Hepatic stellate cell (primary cell): Measurements from ENCODE around the gene MARCHF10.
"Not testable (repeated sequence)": the region's sequence is repeated elsewhere in the genome, so short reads cannot be mapped to it uniquely, and the experiment has no call there.

Experiments
- DNase-seq: peaks from one replicate; pipeline ENCODE4 v3.0.0; 2011; ENCODE audit warnings: low spot score

Gene MARCHF10

DNA sequence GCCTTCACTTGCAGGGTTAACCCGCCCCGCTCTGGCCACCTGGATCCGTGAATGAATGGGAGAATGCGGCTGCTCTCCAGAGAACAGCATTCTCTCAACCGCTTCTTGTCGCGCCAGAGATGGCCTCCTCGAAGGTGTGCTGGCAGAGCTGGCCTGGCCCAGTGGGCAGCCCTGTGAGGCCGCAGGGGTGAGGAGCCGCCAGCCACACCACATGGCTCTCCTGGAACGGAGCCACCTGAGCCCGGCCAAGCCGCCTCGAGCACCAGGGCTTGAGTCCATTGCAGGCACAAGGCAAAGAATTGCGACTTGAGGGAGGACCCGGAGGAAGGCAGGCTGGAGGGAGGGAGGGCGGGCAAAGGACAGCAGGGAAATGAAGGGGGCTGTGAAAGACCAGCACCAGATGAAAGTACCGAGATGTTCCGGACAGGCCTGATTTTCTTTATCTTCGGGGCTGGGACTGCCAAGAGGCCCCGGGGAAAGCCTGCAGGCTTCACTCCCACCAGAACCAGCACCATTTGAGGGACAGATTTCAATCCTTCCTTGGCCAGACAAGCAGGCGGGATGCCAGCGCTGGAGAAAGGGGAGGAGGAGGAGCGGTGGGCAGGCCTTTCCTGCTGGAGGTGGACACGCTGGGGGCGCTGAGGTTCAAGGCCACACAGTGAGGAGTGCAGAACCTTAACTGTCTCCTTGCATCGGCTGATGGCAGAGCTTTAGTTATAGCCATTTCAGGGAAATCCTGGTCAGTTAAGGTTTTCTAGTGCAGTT, 111.2 kb downstream of the MARCHF10 start:
- DNase-seq: no peak

DNA sequence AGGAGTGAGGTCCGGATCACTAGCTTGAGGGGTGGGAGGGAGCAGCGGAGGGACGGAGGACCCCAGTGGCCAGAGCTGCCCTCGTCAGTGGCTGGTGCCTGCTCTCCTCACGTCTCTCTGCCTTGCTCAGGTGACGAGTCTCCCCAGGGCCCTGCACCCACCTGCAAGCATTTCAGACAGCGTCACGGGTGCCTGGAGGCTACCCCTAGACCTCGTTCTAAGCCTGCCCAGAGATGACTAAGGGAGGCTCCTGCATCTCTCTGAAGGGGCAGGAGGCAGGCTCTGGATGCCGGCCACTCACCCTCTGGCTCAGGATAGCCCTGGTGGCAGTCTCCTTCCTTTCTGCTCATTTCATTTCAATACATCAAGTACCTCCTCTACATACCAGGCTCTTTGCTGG, 111.9 kb downstream of the MARCHF10 start:
- no peak for DNase-seq

DNA sequence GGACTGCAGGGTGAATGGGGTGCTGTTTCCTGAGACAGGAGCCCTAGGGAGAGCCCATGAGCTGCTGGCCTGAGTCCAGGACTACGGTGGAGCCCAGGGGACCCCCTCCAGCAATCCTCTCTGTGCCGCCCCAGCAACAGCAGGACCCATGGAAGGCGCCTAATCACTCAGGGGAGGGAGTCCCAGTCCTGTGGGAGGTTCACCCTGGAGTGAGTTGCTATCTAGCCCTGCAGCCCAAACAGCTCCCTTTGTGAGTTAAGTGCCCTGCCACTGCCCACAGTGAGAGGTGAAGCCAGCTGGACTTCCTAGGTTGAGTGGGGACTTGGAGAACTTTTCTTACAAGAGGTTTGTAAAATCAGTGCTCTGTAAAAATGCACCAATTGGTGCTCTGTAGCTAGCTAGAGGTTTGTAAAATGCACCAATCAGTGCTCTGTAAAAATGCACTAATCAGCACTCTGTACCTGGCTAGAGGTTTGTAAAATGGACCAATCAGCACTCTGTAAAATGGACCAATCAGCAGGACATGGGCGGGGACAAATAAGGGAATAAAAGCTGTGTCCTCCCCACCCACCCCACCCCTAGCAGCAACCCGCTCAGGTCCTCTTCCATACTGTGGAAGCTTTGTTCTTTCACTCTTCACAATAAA, 112.9 kb downstream of the MARCHF10 start:
- DNase-seq: not testable (repeated sequence)

DNA sequence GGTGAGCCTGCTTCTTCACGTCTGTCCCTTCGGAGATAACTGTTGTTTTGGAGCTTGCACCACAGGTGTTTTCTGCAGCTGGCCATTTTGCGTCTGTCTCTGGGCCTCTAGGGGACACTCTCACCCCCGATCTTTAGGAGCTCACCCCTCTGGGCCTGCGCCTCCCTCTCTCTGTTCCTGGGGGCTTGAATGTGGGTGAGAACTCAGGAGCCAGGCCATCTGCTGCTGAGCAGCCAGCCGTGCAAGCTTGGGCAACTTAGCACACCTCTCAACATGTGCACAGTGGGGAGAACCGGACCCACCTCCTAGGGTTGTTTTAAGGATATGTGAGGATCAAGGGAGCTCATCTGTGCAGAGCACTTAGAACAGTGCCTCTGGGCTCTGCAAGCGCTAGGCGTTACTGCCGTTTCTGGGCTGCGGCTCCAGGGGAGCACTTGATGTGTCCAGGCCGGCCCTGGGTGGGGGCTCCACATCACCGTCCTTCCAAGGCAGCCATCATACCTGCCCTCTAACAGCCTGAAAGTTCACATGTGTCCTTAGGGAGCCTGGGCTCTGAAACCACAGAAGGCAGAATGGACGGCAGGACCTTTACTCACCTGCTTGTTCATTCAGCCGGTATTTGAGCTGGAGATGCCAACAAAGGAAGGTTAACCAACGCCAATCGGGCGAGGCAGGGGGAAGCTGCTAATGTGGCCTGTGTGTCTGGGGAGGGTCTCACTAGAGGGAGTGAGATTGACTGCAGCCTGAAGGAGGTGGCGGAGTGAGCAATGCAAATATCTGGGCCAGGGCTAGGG, 114.3 kb downstream of the MARCHF10 start:
- no peak for DNase-seq

DNA sequence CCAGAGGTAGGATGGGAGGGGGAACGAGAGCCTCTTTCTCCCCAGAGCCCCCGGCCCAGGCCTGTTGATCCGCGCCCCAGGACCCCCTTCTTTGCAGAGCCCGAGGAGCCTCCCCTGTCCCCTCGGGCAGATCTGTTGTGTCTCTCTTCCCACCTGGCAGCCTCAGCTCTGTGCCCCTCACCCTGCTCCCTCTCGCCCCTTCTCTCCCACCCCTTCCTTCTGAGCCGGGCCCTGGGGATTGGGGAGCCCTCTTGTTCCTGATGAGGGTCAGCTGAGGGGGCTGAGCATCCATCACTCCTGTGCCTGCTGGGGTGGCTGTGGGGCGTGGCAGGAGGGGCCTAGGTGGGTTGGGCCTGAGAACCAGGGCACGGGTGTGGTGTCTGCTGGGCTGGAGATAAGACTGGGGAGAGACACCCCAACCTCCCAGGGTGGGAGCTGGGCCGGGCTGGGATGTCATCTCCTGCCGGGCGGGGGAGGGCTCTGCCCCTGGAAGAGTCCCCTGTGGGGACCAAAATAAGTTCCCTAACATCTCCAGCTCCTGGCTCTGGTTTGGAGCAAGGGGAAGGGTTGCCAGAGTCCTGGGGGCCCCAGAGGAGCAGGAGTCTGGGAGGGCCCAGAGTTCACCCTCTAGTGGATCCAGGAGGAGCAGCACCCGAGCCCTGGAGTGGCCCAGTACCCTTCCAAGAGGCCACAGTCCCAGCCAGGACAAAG, 115.2 kb downstream of the MARCHF10 start:
- DNase-seq: peak; percentile 61

DNA sequence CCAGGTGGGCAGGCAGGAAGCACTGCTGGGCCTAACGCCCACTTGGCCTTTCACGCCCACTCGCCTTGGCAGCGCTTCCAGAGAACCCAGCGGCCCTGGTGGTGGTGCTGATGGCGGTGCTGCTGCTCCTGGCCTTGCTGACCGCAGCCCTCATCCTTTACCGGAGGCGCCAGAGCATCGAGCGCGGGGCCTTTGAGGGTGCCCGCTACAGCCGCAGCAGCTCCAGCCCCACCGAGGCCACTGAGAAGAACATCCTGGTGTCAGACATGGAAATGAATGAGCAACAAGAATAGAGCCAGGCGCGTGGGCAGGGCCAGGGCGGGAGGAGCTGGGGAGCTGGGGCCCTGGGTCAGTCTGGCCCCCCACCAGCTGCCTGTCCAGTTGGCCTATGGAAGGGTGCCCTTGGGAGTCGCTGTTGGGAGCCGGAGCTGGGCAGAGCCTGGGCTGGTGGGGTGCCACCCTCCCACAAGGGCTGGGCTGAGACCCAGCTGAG, 115.9 kb downstream of the MARCHF10 start:
- DNase-seq: no peak

DNA sequence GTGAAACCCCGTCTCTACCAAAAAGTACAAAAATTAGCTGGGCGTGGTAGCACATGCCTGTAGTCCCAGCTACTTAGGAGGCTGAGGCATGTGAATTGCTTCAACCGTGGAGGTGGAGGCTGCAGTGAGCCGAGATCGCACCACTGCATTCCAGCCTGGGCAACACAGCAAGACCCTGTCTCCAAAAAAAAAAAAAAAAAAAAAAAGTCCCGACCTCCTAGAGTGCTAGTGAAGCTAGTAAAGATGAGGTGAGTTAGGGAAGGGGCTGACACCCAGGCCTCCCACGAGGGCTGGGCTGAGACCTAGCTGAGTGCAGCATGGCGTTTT, 116.6 kb downstream of the MARCHF10 start:
- DNase-seq: not testable (repeated sequence)

DNA sequence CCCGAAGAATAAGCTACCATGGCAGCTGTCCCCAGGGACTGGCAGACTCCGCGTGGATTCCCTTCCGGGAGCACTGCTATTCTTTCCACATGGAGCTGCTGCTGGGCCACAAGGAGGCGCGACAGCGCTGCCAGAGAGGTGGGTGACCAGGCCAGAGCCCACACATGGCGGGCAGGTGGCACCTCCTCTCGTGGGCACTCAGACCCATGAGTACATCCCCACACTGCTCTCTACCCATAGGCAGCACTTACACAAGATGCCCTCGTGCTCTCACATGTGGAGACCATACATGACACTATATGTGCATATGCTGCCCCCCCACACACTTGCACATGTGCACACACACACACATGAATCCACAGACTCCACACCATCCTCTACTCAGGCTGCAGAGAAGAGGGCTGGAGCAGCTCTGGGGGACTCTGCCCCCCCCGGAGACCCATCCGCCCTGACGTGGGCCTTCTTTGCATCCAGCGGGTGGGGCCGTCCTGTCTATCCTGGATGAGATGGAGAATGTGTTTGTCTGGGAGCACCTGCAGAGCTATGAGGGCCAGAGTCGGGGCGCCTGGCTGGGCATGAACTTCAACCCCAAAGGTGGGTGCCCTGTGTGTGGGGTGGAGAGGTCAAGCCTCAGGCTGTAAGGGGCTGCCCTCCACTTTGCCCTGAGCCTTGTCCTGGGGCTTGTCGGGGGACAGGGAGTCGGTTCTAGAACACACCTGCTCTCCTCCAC, 117.8 kb downstream of the MARCHF10 start:
- DNase-seq: no peak

DNA sequence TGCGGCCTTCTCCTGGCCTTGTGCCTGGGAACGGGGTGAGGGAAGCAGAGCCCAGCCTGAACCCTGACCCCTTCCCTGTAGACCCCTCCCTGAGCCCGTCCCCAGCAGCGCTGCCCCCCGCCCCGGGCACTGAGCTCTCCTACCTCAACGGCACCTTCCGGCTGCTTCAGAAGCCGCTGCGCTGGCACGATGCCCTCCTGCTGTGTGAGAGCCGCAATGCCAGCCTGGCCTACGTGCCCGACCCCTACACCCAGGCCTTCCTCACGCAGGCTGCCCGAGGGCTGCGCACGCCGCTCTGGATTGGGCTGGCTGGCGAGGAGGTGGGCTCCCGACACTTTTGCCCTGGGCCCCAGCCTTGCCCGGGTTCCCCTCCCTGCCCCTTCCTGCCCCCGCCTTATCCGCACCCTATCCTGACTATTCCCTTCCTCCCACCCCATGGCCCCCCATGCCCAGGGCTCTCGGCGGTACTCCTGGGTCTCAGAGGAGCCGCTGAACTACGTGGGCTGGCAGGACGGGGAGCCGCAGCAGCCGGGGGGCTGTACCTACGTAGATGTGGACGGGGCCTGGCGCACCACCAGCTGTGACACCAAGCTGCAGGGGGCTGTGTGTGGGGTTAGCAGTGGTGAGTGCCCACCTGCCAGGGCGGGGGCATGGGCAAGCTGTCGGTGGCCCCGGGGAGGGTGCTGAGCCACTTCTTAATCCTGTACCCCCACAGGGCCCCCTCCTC, 118.5 kb downstream of the MARCHF10 start:
- no peak for DNase-seq

DNA sequence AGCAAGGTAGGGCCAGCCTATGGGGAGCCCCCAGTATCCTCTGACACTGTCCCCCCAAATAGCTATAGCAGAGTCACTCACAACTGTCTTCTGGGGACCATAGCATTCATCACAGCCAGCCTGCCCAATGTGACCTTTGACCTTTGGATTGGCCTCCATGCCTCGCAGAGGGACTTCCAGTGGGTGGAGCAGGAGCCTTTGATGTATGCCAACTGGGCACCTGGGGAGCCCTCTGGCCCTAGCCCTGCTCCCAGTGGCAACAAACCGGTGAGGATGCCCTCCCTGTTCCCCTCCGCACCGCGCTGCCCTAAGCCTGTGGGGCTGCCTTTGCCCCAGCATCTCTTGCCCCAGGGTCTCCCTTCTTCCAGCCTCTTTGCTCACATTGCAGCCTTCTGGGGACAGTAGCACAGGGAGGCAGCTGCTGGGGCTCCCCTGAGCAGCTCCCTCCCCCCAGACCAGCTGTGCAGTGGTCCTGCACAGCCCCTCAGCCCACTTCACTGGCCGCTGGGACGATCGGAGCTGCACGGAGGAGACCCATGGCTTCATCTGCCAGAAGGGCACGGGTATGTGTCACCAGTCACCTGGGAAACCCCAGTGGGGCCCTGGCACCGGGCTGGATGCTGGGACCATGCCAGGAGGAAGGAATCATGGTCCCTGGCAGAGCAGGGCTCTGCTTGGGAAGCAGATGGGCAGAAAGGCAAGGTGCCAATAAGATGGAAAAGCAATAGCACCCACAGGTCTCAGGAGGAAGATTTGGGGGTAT, 119.5 kb downstream of the MARCHF10 start:
- no peak for DNase-seq

DNA sequence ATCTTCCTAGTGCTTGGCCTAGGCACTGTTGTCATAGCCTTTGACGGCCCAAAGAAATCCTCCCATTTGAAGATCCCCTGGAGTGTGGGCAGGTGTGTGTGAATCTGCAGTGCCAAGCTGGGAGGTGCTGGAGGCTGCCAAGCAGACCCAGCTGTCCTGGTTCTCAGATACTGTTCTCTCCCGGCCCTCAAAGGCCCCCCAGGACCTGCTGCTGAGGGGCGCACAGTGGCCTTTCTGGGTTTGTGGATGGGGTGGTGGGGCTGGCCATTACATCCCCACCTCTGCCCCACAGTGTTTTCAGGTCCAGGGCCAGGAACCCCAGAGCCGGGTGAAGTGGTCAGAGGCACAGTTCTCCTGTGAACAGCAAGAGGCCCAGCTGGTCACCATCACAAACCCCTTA, 120.1 kb downstream of the MARCHF10 start:
- no peak for DNase-seq

DNA sequence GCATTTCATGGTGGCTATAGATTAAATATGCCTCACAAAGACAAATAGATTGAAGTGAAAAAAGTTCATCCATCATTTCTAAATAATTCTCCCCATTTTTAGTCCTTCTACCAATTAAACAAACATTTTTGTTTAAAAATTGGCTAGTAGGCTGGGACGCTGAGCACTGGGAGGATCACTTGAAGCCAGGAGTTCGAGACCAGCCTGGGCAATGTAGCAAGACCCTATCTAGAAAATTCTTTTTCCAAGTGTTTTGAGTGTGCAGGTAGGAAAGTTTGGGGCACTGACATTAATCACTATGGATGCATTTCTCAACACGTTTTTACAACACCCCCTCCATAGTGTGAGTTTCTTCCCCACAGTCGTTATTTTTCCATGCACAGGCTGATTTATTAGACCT, 123.9 kb downstream of the MARCHF10 start:
- DNase-seq: no peak

DNA sequence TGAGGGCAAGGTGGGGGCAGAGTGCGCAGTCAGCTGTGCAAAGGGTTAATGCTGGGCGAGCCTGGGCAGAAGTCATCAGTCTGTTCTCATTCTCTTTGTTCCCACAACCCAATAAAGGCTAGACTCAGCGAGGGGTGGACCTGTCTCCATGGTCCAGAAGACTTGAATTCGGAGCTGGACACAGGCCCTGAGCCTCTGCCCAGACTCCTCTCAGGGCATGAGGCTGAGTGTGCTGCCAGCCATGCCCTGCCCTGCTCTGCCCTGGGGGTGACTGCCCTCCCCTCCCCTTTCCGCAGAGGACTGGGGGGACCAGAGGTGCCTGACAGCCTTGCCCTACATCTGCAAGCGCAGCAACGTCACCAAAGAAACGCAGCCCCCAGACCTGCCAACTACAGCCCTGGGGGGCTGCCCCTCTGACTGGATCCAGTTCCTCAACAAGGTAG, 126.2 kb downstream of the MARCHF10 start:
- no peak for DNase-seq

DNA sequence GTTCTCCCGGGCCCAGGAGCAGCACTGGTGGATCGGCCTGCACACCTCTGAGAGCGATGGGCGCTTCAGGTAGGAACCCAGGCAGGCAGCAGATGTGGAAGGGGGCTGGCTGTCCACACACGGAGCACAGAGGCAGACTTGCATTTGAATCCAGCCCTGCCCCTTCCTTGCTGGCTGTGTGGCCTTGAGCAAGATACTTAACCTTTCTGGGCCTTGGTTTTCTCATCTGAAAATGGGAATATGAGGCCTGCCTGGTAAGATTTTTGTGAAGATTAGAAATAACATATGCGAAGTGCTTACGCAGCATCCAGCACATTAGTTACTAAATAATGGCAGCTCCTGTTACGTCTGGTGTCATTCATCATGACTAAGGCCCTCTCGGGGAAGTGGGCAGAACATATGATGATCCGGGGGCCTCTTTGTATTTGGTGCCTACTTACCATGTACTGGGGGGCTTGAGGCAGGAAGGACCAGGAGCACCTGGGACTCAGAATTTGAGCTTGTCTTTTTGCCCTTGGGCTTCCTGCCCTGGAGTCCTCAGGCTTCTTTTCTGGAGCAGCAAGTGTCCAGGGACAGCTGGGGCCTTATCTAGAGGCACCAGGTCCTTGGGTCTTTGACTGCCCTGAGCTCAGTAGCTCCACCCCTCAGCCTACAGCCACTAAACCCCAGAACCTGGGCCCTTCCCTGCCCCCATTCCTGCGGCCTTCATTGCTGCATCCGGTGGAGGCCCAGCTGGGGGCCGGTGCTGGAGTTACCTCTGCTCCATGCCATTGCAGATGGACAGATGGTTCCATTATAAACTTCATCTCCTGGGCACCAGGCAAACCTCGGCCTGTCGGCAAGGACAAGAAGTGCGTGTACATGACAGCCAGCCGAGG, 126.8 kb downstream of the MARCHF10 start:
- DNase-seq: no peak

DNA sequence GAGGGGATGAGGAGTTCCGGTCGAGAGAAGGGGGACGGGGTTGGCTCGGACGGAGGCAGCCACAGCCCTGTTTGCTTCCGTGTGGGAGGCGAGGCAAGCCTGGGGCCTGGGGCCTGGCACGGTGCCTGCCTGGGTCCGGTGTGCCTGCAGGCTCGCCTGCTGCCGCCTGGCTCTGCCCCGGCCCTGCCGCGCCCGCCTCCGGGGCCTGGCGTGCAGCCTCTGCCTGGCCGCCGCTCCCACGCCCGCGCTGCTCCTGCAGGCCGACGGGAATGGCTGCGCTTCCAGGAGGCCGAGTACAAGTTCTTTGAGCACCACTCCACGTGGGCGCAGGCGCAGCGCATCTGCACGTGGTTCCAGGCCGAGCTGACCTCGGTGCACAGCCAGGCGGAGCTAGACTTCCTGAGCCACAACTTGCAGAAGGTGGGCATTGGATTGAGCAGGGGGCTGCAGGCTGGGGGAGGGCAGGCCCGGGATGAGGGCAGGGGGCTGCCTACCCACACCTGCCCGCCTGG, 127.5 kb downstream of the MARCHF10 start:
- no peak for DNase-seq

DNA sequence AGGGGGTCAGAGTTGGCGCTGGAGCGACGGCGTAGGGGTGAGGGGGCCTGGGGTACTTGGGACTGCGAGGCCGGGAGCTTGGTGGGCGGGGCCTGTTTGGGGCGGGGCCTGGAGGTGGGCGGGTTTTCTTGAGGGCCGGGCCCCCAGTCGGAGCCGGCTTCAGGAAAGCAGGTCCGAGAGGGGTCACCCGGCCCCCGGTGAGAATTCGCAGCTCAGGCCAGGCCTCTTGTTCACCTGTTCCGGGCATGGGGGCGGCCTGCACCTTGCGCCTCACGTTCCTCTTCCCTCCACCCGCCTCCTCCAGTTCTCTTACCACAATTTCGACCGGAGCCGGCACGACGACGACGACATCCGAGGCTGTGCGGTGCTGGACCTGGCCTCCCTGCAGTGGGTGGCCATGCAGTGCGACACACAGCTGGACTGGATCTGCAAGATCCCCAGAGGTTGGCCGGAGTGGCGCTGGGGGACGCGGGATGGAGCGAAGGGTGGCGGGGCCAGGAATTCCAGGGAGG, 128.2 kb downstream of the MARCHF10 start:
- no peak for DNase-seq

DNA sequence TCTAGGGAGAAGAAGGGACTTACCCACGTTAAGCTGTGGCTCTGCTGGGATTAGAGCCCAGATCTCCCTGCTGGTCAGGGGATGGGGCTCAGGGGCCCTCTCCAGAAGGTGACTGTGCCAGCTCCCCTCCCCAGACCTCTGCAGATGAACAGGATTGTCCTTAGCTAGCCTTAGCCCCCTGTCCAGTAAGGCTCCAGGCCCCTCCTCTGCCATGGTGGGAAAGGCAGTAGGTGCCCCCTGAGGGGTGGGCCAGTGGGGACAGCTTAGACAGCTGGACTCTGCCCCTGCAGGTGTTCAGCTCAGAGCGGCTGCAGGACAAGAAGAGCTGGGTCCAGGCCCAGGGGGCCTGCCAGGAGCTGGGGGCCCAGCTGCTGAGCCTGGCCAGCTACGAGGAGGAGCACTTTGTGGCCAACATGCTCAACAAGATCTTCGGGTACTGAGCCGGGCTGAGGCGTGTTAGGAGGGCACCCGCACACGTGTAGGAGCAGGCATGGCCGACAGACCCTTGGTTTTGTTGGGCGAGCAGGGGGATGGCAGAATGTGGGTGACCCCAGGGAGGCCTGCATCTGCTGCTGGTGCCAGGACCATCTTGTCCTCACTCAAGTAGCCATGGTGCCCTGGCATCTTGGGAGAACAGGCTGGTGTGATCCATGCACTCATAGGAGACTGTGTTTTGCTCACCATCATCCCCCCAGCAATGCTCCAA, 129.7 kb downstream of the MARCHF10 start:
- DNase-seq: no peak
